H1 (cell line): ENCODE results near the gene TMEM117. TPM values are rescaled to one million over a fixed set of nuclear protein-coding genes. Genes with fewer than 3 reads are reported as not detected.

Source experiments
- CTCF ChIA-PET: fragments of 300-600 bp; sonication (Branson Sonifier 250); formaldehyde crosslinking; loops from one replicate; lab custom pipeline; 2021; ENCODE audit not compliant: partially characterized antibody; lab: Charles Lee
- POLR2A ChIA-PET: fragments of 300-600 bp; sonication (Branson Sonifier 250); formaldehyde crosslinking; loops from one replicate; lab custom pipeline; 2021; ENCODE audit warnings: inconsistent platforms; ENCODE audit not compliant: partially characterized antibody; lab: Charles Lee
- DNase-seq, 2 experiments: peaks; one replicate each; pipeline versions ENCODE4 v3.0.0 to v3.0.0-alpha.2; 2010 to 2022; ENCODE audit warnings: low spot score in 2 of 2, low read depth in 1 of 2, mixed read lengths in 1 of 2
- FAIRE-seq: peaks from 2 replicates; lab custom pipeline; 2011; peaks lifted over from hg19 to GRCh38; lab: Jason Lieb, UNC
- H2AFZ ChIP-seq: 2 replicates; pipeline ENCODE4 v1.8.1; 2012; ENCODE audit warnings: low read length, inconsistent platforms
- H2AK5ac ChIP-seq: 2 replicates; pipeline ENCODE4 v1.6.1; 2013; ENCODE audit warnings: low read depth, low read length
- H2BK120ac ChIP-seq: replicated peaks from 2 replicates; pipeline ENCODE3; 2013; ENCODE audit warnings: low read depth, low read length, inconsistent platforms
- H2BK12ac ChIP-seq: 2 replicates; pipeline ENCODE4 v1.6.1; 2013; ENCODE audit warnings: low read depth, low read length
- H2BK15ac ChIP-seq: 2 replicates; pipeline ENCODE4 v1.6.1; 2013; ENCODE audit warnings: low read length
- H2BK20ac ChIP-seq: 2 replicates; pipeline ENCODE4 v1.6.1; 2013; ENCODE audit warnings: low read length
- H2BK5ac ChIP-seq: 2 replicates; pipeline ENCODE4 v1.6.1; 2013; ENCODE audit warnings: low read depth, low read length
- H3K14ac ChIP-seq: 2 replicates; pipeline ENCODE4 v1.6.1; 2013; ENCODE audit warnings: inconsistent platforms; ENCODE audit not compliant: insufficient read length
- H3K18ac ChIP-seq: 2 replicates; pipeline ENCODE4 v1.6.1; 2013; ENCODE audit warnings: low read length; ENCODE audit errors: extremely low read depth
- H3K23ac ChIP-seq: 2 replicates; pipeline ENCODE4 v1.6.1; 2013; ENCODE audit warnings: inconsistent platforms; ENCODE audit not compliant: insufficient read length
- H3K23me2 ChIP-seq: 2 replicates; pipeline ENCODE4 v1.6.1; 2013; ENCODE audit warnings: low read depth, low read length
- H3K27ac ChIP-seq: 2 replicates; pipeline ENCODE4 v1.6.1; 2011; ENCODE audit warnings: low read depth, low read length, inconsistent platforms
- H3K27me3 ChIP-seq, 4 experiments: replicated peaks in 1 of 4; 1 replicate in 1 of 4; 2 replicates in 3 of 4; pipeline versions ENCODE4 v1.6.1 to v1.8.1; 2011 to 2013; ENCODE audit warnings: low read length in 3 of 4, mild to moderate bottlenecking in 3 of 4, inconsistent platforms in 2 of 4, mixed read lengths in 2 of 4, moderate library complexity in 1 of 4; ENCODE audit not compliant: control insufficient read depth in 3 of 4, insufficient read depth in 3 of 4; ENCODE audit errors: extremely low read depth in 1 of 4
- H3K36me3 ChIP-seq, 4 experiments: 2 replicates each; pipeline versions ENCODE4 v1.6.1 to v1.8.1; 2011 to 2013; ENCODE audit warnings: mild to moderate bottlenecking in 4 of 4, low read length in 3 of 4, moderate library complexity in 2 of 4, control low read depth in 1 of 4, inconsistent platforms in 1 of 4; ENCODE audit not compliant: insufficient read depth in 4 of 4, control insufficient read depth in 2 of 4
- H3K4ac ChIP-seq: replicated peaks from 2 replicates; pipeline ENCODE3; 2013; ENCODE audit warnings: low read length, low read depth, mixed read lengths, inconsistent platforms; ENCODE audit not compliant: insufficient read length
- H3K4me1 ChIP-seq, 4 experiments: replicated peaks in 1 of 4; 1 replicate in 1 of 4; 2 replicates in 3 of 4; pipeline versions ENCODE4 v1.6.1 to v1.8.1; 2011 to 2013; ENCODE audit warnings: low read length in 3 of 4, inconsistent platforms in 2 of 4, mixed read lengths in 1 of 4; ENCODE audit not compliant: insufficient read depth in 4 of 4, control insufficient read depth in 3 of 4
- H3K4me2 ChIP-seq, 2 experiments: 2 replicates each; pipeline versions ENCODE4 v1.6.1 to v1.8.1; 2011 to 2013; ENCODE audit warnings: low read depth in 2 of 2, low read length in 2 of 2, control low read depth in 1 of 2, inconsistent platforms in 1 of 2, mild to moderate bottlenecking in 1 of 2; ENCODE audit not compliant: insufficient read depth in 1 of 2
- H3K4me3 ChIP-seq, 4 experiments: fragments of 200-600, 300-600 bp in 1 of 4; sonication (generic), shearing (Covaris generic), sonication (Bioruptor Twin) in 1 of 4; 2 replicates each; pipeline versions ENCODE4 v1.5.1 to v1.8.1; 2011 to 2016; ENCODE audit warnings: low read length in 4 of 4, low read depth in 3 of 4, control low read depth in 2 of 4, inconsistent platforms in 2 of 4, mild to moderate bottlenecking in 2 of 4, mixed read lengths in 1 of 4, moderate library complexity in 1 of 4; ENCODE audit not compliant: insufficient read depth in 2 of 4; ENCODE audit errors: extremely low read depth in 1 of 4
- H3K56ac ChIP-seq: replicated peaks from 2 replicates; pipeline ENCODE3; 2013; ENCODE audit warnings: low read depth, mild to moderate bottlenecking, mixed read lengths, low read length, inconsistent platforms; ENCODE audit not compliant: insufficient read length
- H3K79me1 ChIP-seq: 2 replicates; pipeline ENCODE4 v1.6.1; 2013; ENCODE audit warnings: low read depth, low read length, control low read depth
- H3K79me2 ChIP-seq, 2 experiments: 2 replicates each; pipeline versions ENCODE4 v1.6.1 to v1.8.1; 2012 to 2013; ENCODE audit warnings: low read length in 2 of 2, mild to moderate bottlenecking in 2 of 2, inconsistent platforms in 1 of 2; ENCODE audit not compliant: insufficient read depth in 2 of 2, control insufficient read depth in 1 of 2
- H3K9ac ChIP-seq, 4 experiments: replicated peaks in 1 of 4; 1 replicate in 1 of 4; 2 replicates in 3 of 4; pipeline versions ENCODE4 v1.6.1 to v1.8.1; 2011 to 2013; ENCODE audit warnings: low read depth in 3 of 4, low read length in 3 of 4, control low read depth in 2 of 4, mild to moderate bottlenecking in 2 of 4, moderate library complexity in 2 of 4, inconsistent platforms in 1 of 4; ENCODE audit errors: extremely low read depth in 1 of 4
- H3K9me3 ChIP-seq, 2 experiments: 2 replicates each; pipeline versions ENCODE4 v1.6.1 to v1.8.1; 2012 to 2013; ENCODE audit warnings: mild to moderate bottlenecking in 2 of 2, moderate library complexity in 2 of 2, control low read depth in 1 of 2, inconsistent platforms in 1 of 2, low read depth in 1 of 2, low read length in 1 of 2, mixed read lengths in 1 of 2; ENCODE audit not compliant: insufficient read depth in 2 of 2
- H4K20me1 ChIP-seq, 2 experiments: replicated peaks in 1 of 2; 2 replicates each; pipeline versions ENCODE3 to v1.8.1; 2011 to 2013; ENCODE audit warnings: inconsistent platforms in 2 of 2, low read length in 2 of 2, mild to moderate bottlenecking in 1 of 2; ENCODE audit not compliant: insufficient read depth in 2 of 2, control insufficient read depth in 1 of 2
- H4K5ac ChIP-seq: 2 replicates; pipeline ENCODE4 v1.6.1; 2013; ENCODE audit warnings: low read length, low read depth, mixed read lengths, inconsistent platforms; ENCODE audit not compliant: insufficient read length
- H4K8ac ChIP-seq: 2 replicates; pipeline ENCODE4 v1.8.0; 2013; ENCODE audit warnings: mild to moderate bottlenecking, moderate library complexity, low read length, inconsistent platforms; ENCODE audit not compliant: insufficient read depth; ENCODE audit errors: extremely low read depth
- H4K91ac ChIP-seq: replicated peaks from 2 replicates; pipeline ENCODE3; 2013; ENCODE audit warnings: low read length, mixed read lengths, inconsistent platforms; ENCODE audit not compliant: insufficient read length
- ASH2L ChIP-seq: fragments of 200-600, 300-600 bp; sonication (generic); IDR thresholded peaks from one replicate; pipeline ENCODE4 v1.7.1; 2017; ENCODE audit warnings: low read length
- HDAC2 ChIP-seq, 2 experiments: fragments of 300-600 bp in 1 of 2; sonication (generic) in 1 of 2; IDR thresholded peaks; 2 replicates each; pipeline ENCODE4 v1.6.1; 2011 to 2012; ENCODE audit warnings: low read depth in 2 of 2, low read length in 2 of 2, mild to moderate bottlenecking in 2 of 2, moderate library complexity in 2 of 2, borderline replicate concordance in 1 of 2, inconsistent platforms in 1 of 2
- JUN ChIP-seq: IDR thresholded peaks from 2 replicates; pipeline ENCODE4 v1.6.1; 2011; ENCODE audit warnings: low read depth, mild to moderate bottlenecking, improper control_type of control experiment, low read length
- JUND ChIP-seq: IDR thresholded peaks from 2 replicates; pipeline ENCODE4 v1.6.1; 2011; ENCODE audit warnings: mild to moderate bottlenecking, improper control_type of control experiment, low read length
- NANOG ChIP-seq: IDR thresholded peaks from 2 replicates; pipeline ENCODE4 v1.6.1; 2011; ENCODE audit warnings: low read length, low read depth, mild to moderate bottlenecking, inconsistent platforms; ENCODE audit not compliant: insufficient read depth, poor library complexity, severe bottlenecking
- PHF8 ChIP-seq: fragments of 200-600 bp; sonication (generic); conservative IDR thresholded peaks from 2 replicates; pipeline ENCODE4 v1.7.1; 2012; ENCODE audit warnings: low read depth, mild to moderate bottlenecking, inconsistent platforms, low read length, moderate library complexity
- RAD21 ChIP-seq, 2 experiments: IDR thresholded peaks in 1 of 2; conservative IDR thresholded peaks in 1 of 2; 2 replicates each; pipeline ENCODE4 v1.6.1; 2011; ENCODE audit warnings: low read depth in 2 of 2, low read length in 2 of 2, improper control_type of control experiment in 1 of 2, inconsistent platforms in 1 of 2, mild to moderate bottlenecking in 1 of 2, moderate library complexity in 1 of 2
- SAP30 ChIP-seq: fragments of 300-600 bp; sonication (generic); IDR thresholded peaks from 2 replicates; pipeline ENCODE4 v1.7.1; 2012; ENCODE audit warnings: low read length, moderate library complexity, mild to moderate bottlenecking, inconsistent platforms; ENCODE audit not compliant: insufficient read depth, insufficient replicate concordance
- SIRT6 ChIP-seq: IDR thresholded peaks from one replicate; pipeline ENCODE4 v1.7.1; 2012; ENCODE audit warnings: low read length, inconsistent platforms
- SP4 ChIP-seq: IDR thresholded peaks from 2 replicates; pipeline ENCODE4 v1.6.1; 2012; ENCODE audit warnings: low read length, inconsistent platforms
- TAF1 ChIP-seq: IDR thresholded peaks from 2 replicates; pipeline ENCODE4 v1.6.1; 2011; ENCODE audit warnings: mild to moderate bottlenecking, low read depth, low read length
- polyA plus RNA-seq, 7 experiments: library from polyadenylated mRNA; depleted of rRNA in 3 of 7; stranded (reverse) in 5 of 7; unstranded in 2 of 7; fragments of >200 nt in 5 of 7; fragments of 200-250 nt in 2 of 7; gene quantifications; 1 replicate in 5 of 7; 2 replicates in 1 of 7; 4 replicates in 1 of 7; pipeline versions ENCODE4 v1.2.1 to v1.2.3, GENCODE V29; 2011 to 2013; ENCODE audit warnings: missing spikeins in 2 of 7, mixed read lengths in 2 of 7
- total RNA-seq: library from RNA; stranded (reverse); fragmentation: NEBNext Ultra II Directional; extraction: Animal tissue kit (Norgen Biotek cat#: 25700); gene quantifications from 2 replicates; pipeline ENCODE4 v1.2.1, GENCODE V29; 2021
- TF ChIP-seq, protein P1 (sequence below): IDR thresholded peaks from 2 replicates; pipeline ENCODE4 v1.6.1; 2012; ENCODE audit warnings: inconsistent platforms
- TF ChIP-seq, protein P2 (sequence below): IDR thresholded peaks from 2 replicates; pipeline ENCODE4 v1.6.1; 2012; ENCODE audit warnings: low read length, inconsistent platforms

The TMEM117 gene
- total and polyA plus RNA-seq, 2 of the 8 experiments (the other 6 are each of a cell fraction or from before 2014, with no cell fraction given): 0.80 to 1.4 TPM

DNA sequence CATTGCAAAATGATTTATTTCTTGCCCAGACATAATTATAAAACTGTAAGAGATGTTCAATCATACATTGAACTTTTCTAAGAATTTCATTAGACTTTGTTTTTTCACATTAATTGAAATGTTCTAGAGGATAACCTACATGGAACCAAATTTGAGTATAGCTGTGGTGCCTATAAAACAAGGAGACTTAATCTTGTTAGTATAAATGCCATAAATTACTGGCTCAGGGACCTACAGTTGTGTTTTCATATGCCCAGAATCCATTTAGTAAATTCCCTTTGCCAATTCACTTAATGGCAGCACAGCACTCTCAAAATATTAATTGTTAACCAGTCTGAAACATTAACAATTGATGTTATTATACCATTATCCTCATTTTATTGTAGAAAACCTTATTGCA lies 551.7 kb downstream of the TMEM117 start:
- no peaks in the 10 kb centered on the region for H3K36me3 ChIP-seq
- no peaks in the 10 kb centered on the region for H4K20me1 ChIP-seq
- ChIA-PET POLR2A (no interaction called here), CTCF (no interaction called here)
- DNase-seq: no peak
- H3K27ac ChIP-seq: no peak overlapping the region
- no peak overlapping the region for H3K4me3 ChIP-seq
- no peak overlapping the region for H2BK5ac ChIP-seq
- FAIRE-seq: no peak
- H3K9me3 ChIP-seq: no peaks in the 10 kb centered on the region
- no peak overlapping the region for H2BK120ac ChIP-seq
- no peak overlapping the region for H3K9ac ChIP-seq
- no peak overlapping the region for H3K14ac ChIP-seq
- no peak overlapping the region for H3K18ac ChIP-seq
- H2BK15ac ChIP-seq: no peak overlapping the region
- no peaks in the 10 kb centered on the region for H3K27me3 ChIP-seq
- no peak overlapping the region for H2AFZ ChIP-seq
- H3K4me2 ChIP-seq: no peak overlapping the region
- H3K79me1 ChIP-seq: no peaks in the 10 kb centered on the region
- no peak overlapping the region for H3K23ac ChIP-seq
- H4K5ac ChIP-seq: no peak overlapping the region
- no peak overlapping the region for H2AK5ac ChIP-seq
- H2BK20ac ChIP-seq: no peak overlapping the region
- H3K4ac ChIP-seq: no peak overlapping the region
- H3K79me2 ChIP-seq: no peaks in the 10 kb centered on the region
- no peak overlapping the region for H3K56ac ChIP-seq
- H4K8ac ChIP-seq: no peak overlapping the region
- no peak overlapping the region for H2BK12ac ChIP-seq
- H3K4me1 ChIP-seq: peaks cover 0 to 2% (median 0%) of the 10 kb centered on the region in 4 experiments; a peak in 1 of 7 replicates
- H3K23me2 ChIP-seq: no peaks in the 10 kb centered on the region
- no peak overlapping the region for H4K91ac ChIP-seq
- TF ChIP-seq NANOG: no peak
- no peak for TF ChIP-seq JUND
- TF ChIP-seq ASH2L: no peak
- TF ChIP-seq, protein P1, sequence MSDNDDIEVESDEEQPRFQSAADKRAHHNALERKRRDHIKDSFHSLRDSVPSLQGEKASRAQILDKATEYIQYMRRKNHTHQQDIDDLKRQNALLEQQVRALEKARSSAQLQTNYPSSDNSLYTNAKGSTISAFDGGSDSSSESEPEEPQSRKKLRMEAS: no peak
- TF ChIP-seq, protein P2, sequence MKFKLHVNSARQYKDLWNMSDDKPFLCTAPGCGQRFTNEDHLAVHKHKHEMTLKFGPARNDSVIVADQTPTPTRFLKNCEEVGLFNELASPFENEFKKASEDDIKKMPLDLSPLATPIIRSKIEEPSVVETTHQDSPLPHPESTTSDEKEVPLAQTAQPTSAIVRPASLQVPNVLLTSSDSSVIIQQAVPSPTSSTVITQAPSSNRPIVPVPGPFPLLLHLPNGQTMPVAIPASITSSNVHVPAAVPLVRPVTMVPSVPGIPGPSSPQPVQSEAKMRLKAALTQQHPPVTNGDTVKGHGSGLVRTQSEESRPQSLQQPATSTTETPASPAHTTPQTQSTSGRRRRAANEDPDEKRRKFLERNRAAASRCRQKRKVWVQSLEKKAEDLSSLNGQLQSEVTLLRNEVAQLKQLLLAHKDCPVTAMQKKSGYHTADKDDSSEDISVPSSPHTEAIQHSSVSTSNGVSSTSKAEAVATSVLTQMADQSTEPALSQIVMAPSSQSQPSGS: no peak
- no peak for TF ChIP-seq JUN
- no peak for TF ChIP-seq SP4
- TF ChIP-seq TAF1: no peak
- no peak for TF ChIP-seq HDAC2 (IDR thresholded peaks at IDR 0.05; ENCODE audit: borderline replicate concordance in 1 of 2, low read depth in 2 of 2, low read length in 2 of 2)
- no peak for TF ChIP-seq SIRT6
- TF ChIP-seq PHF8: no peak
- TF ChIP-seq SAP30: no peak
- no peak for TF ChIP-seq RAD21 (IDR thresholded peaks at IDR 0.05 in 1 of 2, conservative IDR thresholded peaks at IDR 0.05 in 1 of 2; ENCODE audit: low read depth in 2 of 2, low read length in 2 of 2)
